ENCODE data around the gene CEP95.
A peak's percentile ranks its signal among the peaks of the same experiment; 100 is the strongest.
"Not testable (repeated sequence)": the region's sequence is repeated elsewhere in the genome, so short reads cannot be mapped to it uniquely, and the experiment has no call there.

The CEP95 gene, protein sequence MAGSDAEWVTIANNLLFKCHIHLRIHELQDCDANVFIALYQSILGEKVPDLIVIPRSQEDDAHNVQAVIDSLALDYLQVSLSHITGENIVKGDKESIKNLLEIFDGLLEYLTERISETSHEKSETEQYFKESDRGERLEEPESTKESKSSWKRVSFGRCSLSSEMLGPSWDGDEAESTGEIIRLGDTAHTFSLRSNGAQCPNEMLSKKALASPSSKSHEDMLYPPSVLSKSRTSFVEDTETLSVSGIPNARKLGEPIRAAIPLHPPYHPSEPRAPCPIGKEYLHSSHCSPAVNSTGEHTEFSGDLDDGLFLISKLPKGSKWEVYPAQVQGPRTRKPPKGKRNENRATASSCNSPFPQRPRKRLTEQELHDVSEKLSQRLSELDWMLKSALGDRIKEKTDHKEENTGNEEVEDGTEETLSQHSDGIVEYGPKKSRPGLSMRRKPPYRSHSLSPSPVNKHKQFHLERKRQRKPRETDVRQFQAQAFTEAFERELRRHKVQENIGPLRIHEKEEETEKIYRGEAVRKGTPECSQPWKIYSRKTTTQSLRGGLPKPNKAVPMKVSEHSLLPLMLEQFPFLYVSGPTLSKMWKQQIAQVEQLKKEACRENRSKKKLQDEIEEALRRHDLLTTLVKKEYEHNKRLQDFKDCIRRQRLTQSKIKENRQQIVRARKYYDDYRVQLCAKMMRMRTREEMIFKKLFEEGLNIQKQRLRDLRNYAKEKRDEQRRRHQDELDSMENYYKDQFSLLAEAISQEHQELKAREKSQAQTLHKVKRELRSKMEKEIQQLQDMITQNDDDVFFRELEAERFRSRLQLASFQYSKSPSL

GRCh38 chr17:64506576-64507412 lies at the start of gene CEP95:
Gene CEP95 (plus strand): TSS chr17:64506977. CDS start chr17:64507098, 121 bp downstream.
- H3K9me3 ChIP-seq (ENCODE audit: control insufficient read depth, low read length), result no peaks in the 10 kb centered on the region
- H3K4me3 ChIP-seq (ENCODE audit: low read depth, low read length), result peak within 1 kb of the TSS; percentile 100
- peak within 1 kb of the TSS; percentile 76 for H2AFZ ChIP-seq
- peaks cover 55% of the 10 kb centered on the region for H3K79me2 ChIP-seq
- peak within 1 kb of the TSS; percentile 99 for H3K27ac ChIP-seq
- H3K36me3 ChIP-seq (ENCODE audit: control insufficient read depth, insufficient read depth, low read length), result no peaks in the 10 kb centered on the region
- TF ChIP-seq, protein P1, sequence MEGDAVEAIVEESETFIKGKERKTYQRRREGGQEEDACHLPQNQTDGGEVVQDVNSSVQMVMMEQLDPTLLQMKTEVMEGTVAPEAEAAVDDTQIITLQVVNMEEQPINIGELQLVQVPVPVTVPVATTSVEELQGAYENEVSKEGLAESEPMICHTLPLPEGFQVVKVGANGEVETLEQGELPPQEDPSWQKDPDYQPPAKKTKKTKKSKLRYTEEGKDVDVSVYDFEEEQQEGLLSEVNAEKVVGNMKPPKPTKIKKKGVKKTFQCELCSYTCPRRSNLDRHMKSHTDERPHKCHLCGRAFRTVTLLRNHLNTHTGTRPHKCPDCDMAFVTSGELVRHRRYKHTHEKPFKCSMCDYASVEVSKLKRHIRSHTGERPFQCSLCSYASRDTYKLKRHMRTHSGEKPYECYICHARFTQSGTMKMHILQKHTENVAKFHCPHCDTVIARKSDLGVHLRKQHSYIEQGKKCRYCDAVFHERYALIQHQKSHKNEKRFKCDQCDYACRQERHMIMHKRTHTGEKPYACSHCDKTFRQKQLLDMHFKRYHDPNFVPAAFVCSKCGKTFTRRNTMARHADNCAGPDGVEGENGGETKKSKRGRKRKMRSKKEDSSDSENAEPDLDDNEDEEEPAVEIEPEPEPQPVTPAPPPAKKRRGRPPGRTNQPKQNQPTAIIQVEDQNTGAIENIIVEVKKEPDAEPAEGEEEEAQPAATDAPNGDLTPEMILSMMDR (IDR thresholded peaks at IDR 0.05), result no peak
- no peaks in the 10 kb centered on the region for H3K27me3 ChIP-seq (ENCODE audit: control insufficient read depth, insufficient read depth, low read length)
- peak within 1 kb of the TSS; percentile 100 for H3K9ac ChIP-seq
- peak within 1 kb of the TSS; percentile 75 for H3K4me2 ChIP-seq (ENCODE audit: low read length)
- H3K4me1 ChIP-seq, result peaks cover 21% of the 10 kb centered on the region

DNA sequence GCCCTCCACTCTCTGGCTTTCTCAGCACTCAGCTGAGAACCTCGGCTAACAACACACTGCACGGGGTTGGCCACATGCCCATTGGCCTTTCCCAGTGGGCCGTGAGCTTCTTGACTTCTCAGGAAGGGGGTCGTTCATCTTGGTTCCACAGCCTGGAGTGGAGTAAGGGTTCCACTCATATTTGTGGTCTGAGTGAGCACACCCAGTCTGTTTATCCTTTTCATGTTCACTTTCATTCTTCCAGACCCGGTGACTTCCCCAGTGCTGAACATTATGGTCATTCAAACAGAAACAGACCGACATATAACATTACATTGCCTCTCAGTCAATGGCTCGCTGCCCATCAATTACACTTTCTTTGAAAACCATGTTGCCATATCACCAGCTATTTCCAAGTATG lies 49.6 kb upstream of the CEP95 start:
- TF ChIP-seq, protein P1 (IDR thresholded peaks at IDR 0.05), result no peak
- Histone ChIP-seq H3K9ac (no peak overlapping the region), H3K9me3 (ENCODE audit: control insufficient read depth, low read length) (no peaks in the 10 kb centered on the region), H3K36me3 (ENCODE audit: control insufficient read depth, insufficient read depth, low read length) (no peaks in the 10 kb centered on the region), H3K27me3 (ENCODE audit: control insufficient read depth, insufficient read depth, low read length) (no peaks in the 10 kb centered on the region), H3K4me2 (ENCODE audit: low read length) (no peak overlapping the region), H3K4me1 (no peaks in the 10 kb centered on the region), H2AFZ (no peak overlapping the region), H3K79me2 (no peaks in the 10 kb centered on the region), H3K27ac (no peak overlapping the region), H3K4me3 (ENCODE audit: low read depth, low read length) (no peak overlapping the region)

GRCh38 chr17:64458756-64459155 lies 48.0 kb upstream of the CEP95 start:
- H3K9ac ChIP-seq, result no peak overlapping the region
- no peak overlapping the region for H3K4me2 ChIP-seq (ENCODE audit: low read length)

GRCh38 chr17:64459284-64459747 lies 47.5 kb upstream of the CEP95 start:
- Histone ChIP-seq H3K27ac (no peak overlapping the region), H3K36me3 (ENCODE audit: control insufficient read depth, insufficient read depth, low read length) (no peaks in the 10 kb centered on the region), H3K79me2 (no peaks in the 10 kb centered on the region), H3K9me3 (ENCODE audit: control insufficient read depth, low read length) (no peaks in the 10 kb centered on the region), H3K4me1 (no peaks in the 10 kb centered on the region), H3K27me3 (ENCODE audit: control insufficient read depth, insufficient read depth, low read length) (no peaks in the 10 kb centered on the region), H2AFZ (no peak overlapping the region), H3K4me3 (ENCODE audit: low read depth, low read length) (no peak overlapping the region), H3K9ac (no peak overlapping the region), H3K4me2 (ENCODE audit: low read length) (no peak overlapping the region)
- TF ChIP-seq, protein P1 (IDR thresholded peaks at IDR 0.05), result no peak

More at GRCh38 chr17:64458756-64459155, 48.0 kb upstream of the CEP95 start:
- no peak overlapping the region for H3K4me3 ChIP-seq (ENCODE audit: low read depth, low read length)
- no peak overlapping the region for H3K27ac ChIP-seq
- TF ChIP-seq, protein P1 (IDR thresholded peaks at IDR 0.05), result no peak
- no peaks in the 10 kb centered on the region for H3K79me2 ChIP-seq
- H2AFZ ChIP-seq, result no peak overlapping the region
- no peaks in the 10 kb centered on the region for H3K4me1 ChIP-seq
- no peaks in the 10 kb centered on the region for H3K36me3 ChIP-seq (ENCODE audit: control insufficient read depth, insufficient read depth, low read length)
- no peaks in the 10 kb centered on the region for H3K27me3 ChIP-seq (ENCODE audit: control insufficient read depth, insufficient read depth, low read length)
- no peaks in the 10 kb centered on the region for H3K9me3 ChIP-seq (ENCODE audit: control insufficient read depth, low read length)

DNA sequence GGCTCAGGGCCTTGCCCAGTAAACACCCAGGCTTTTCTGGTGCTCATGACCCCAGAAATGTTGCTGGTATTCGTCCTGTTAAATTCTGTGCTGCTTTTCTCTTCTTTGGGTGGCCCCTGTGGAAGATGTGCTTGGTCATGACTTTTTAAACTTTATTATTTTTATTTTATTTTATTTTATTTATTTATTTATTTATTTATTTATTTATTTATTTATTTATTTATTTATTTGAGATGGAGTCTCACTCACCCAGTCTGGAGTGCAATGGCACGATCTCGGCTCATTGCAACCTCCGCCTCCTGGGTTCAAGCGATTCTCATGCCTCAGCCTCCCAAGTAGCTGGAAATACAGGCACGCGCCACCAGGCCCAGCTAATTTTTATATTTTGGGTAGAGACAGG lies 47.0 kb upstream of the CEP95 start:
- not testable (repeated sequence) for H2AFZ ChIP-seq

More for the DNA sequence above, 47.0 kb upstream of the CEP95 start:
- not testable (repeated sequence) for H3K9me3 ChIP-seq (ENCODE audit: control insufficient read depth, low read length); H3K27ac ChIP-seq; H3K79me2 ChIP-seq; H3K4me1 ChIP-seq; H3K4me3 ChIP-seq (ENCODE audit: low read depth, low read length); H3K9ac ChIP-seq; H3K36me3 ChIP-seq (ENCODE audit: control insufficient read depth, insufficient read depth, low read length); H3K4me2 ChIP-seq (ENCODE audit: low read length); H3K27me3 ChIP-seq (ENCODE audit: control insufficient read depth, insufficient read depth, low read length)

Data from parathyroid adenoma (tissue), 2 donors.